Cardiac muscle cell (in vitro differentiated cells and primary cell): Measurements from ENCODE around the gene COL4A1. TPM values are rescaled to one million over a fixed set of nuclear protein-coding genes. Genes with fewer than 3 reads are reported as not detected.

Experiments
- DNase-seq, 2 donors: peaks; one replicate each; pipeline versions ENCODE4 v3.0.0 to v3.0.0-alpha.2; 2010 to 2017; ENCODE audit warnings: low read depth in 1 of 2, low spot score in 1 of 2
- H3K27ac ChIP-seq: fragments of 200-600 bp; sonication (generic); 2 replicates; pipeline ENCODE4 v1.5.1; 2016
- H3K27me3 ChIP-seq: fragments of 200-600 bp; sonication (generic); 2 replicates; pipeline ENCODE4 v1.6.0; 2016; ENCODE audit warnings: control low read depth
- H3K36me3 ChIP-seq: fragments of 200-600 bp; sonication (generic); 2 replicates; pipeline ENCODE4 v1.5.1; 2016; ENCODE audit warnings: control low read depth
- H3K4me1 ChIP-seq: fragments of 200-600 bp; sonication (generic); 2 replicates; pipeline ENCODE4 v1.8.1; 2017; ENCODE audit warnings: low read depth, mild to moderate bottlenecking, mixed run types
- H3K4me3 ChIP-seq: fragments of 200-600 bp; sonication (generic); 2 replicates; pipeline ENCODE4 v1.5.1; 2016; ENCODE audit warnings: mild to moderate bottlenecking
- H3K9me3 ChIP-seq: fragments of 200-600 bp; sonication (generic); 2 replicates; pipeline ENCODE4 v1.5.1; 2017; ENCODE audit warnings: low read depth, mild to moderate bottlenecking, control low read depth
- CTCF ChIP-seq: IDR thresholded peaks from 2 replicates; pipeline ENCODE4 v1.5.1; 2012; ENCODE audit warnings: low read depth, mild to moderate bottlenecking, low read length
- polyA plus RNA-seq: library from polyadenylated mRNA; unstranded; fragments of >200 nt; fragmentation: Nextera tagmentation; extraction: Ambion mirVana; gene quantifications from 2 replicates; pipeline ENCODE4 v1.2.1, GENCODE V29; 2016
- total RNA-seq: library from RNA; depleted of rRNA; stranded (reverse); fragments of >200 nt; gene quantifications from 2 replicates; pipeline ENCODE4 v1.2.3, GENCODE V29; 2016

COL4A1 gene
- total and polyA plus RNA-seq, 2 experiments from 2014 or later: 73.9 to 171 TPM

- TF ChIP-seq CTCF: no peak
- Histone ChIP-seq H3K36me3 (peaks cover 7% of the 10 kb centered on the region), H3K27me3 (no peaks in the 10 kb centered on the region), H3K4me3 (no peak overlapping the region), H3K4me1 (peaks cover 28% of the 10 kb centered on the region), H3K9me3 (no peaks in the 10 kb centered on the region), H3K27ac (peak overlapping the region; percentile 90)
- peak; percentile 93 to 96 for DNase-seq
These were observed 119.3 kb downstream of the COL4A1 start for GRCh38 chr13:110187641-110188161.

- Histone ChIP-seq H3K4me3 (no peak overlapping the region), H3K36me3 (peaks cover 7% of the 10 kb centered on the region), H3K27me3 (no peaks in the 10 kb centered on the region), H3K4me1 (peaks cover 28% of the 10 kb centered on the region), H3K27ac (peak overlapping the region; percentile 90), H3K9me3 (no peaks in the 10 kb centered on the region)
- TF ChIP-seq CTCF: no peak
- DNase-seq: no peak
These were observed 120.6 kb downstream of the COL4A1 start for GRCh38 chr13:110186231-110186855.

- peaks cover 7% of the 10 kb centered on the region for H3K36me3 ChIP-seq
- no peak overlapping the region for H3K4me3 ChIP-seq
- no peak for DNase-seq
These were observed 121.3 kb downstream of the COL4A1 start for GRCh38 chr13:110185696-110186095.

GRCh38 chr13:110183910-110184309, 123.0 kb downstream of the COL4A1 start:
- Histone ChIP-seq H3K9me3 (no peaks in the 10 kb centered on the region), H3K36me3 (peaks cover 7% of the 10 kb centered on the region), H3K27me3 (no peaks in the 10 kb centered on the region), H3K4me3 (no peak overlapping the region), H3K4me1 (peaks cover 20% of the 10 kb centered on the region), H3K27ac (no peak overlapping the region)
- DNase-seq: no peak
- TF ChIP-seq CTCF: no peak

More at GRCh38 chr13:110185696-110186095, 121.3 kb downstream of the COL4A1 start:
- TF ChIP-seq CTCF: no peak
- peaks cover 28% of the 10 kb centered on the region for H3K4me1 ChIP-seq
- no peaks in the 10 kb centered on the region for H3K9me3 ChIP-seq
- no peaks in the 10 kb centered on the region for H3K27me3 ChIP-seq
- H3K27ac ChIP-seq: no peak overlapping the region

GRCh38 chr13:110182461-110182860, 124.5 kb downstream of the COL4A1 start:
- H3K27me3 ChIP-seq: no peaks in the 10 kb centered on the region
- no peaks in the 10 kb centered on the region for H3K9me3 ChIP-seq
- DNase-seq: no peak
- peaks cover 14% of the 10 kb centered on the region for H3K36me3 ChIP-seq
- no peak overlapping the region for H3K4me3 ChIP-seq
- peaks cover 13% of the 10 kb centered on the region for H3K4me1 ChIP-seq
- no peak overlapping the region for H3K27ac ChIP-seq
- no peak for TF ChIP-seq CTCF
